GM21390 (cell line): ENCODE measurements around the gene ACY1.

ENCODE experiments used
- ATAC-seq: cut with Tn5 transposase; IDR thresholded peaks from one replicate; pipeline ENCODE4 v1.9.1; 2021; ENCODE audit not compliant: unreplicated experiment

ACY1 gene

DNA sequence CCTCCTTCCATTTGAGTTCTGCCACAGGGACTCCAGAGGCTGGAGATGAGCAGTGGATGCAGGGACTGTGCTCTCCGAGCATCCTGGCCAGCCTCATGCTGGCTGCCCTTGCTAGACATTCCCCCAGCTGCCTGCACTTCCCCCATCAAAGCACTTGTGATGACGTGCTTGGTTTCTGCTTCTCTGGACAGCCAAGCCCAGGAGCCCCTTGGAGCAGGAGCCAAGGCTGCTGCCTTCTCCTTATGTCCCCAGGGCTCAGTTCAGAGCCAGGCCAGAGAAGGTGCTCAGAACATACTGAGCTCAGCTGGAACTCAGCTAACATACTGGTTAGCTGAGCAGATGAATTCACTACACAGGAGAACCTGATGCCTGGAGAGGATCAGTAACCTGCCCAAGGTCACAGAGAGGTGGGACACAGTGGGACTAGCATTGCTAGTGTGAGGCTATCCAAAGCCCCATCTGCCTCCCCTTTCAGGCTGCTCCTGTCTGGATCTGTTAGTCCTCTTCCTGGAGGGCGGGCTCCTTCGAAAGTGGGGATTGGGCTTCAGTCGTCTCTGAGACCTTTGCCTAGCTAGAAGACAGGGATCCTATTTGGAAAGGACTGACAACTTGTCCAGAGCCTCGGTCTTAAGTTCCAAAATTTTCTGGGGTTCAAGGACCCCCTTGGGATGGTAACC lies 20.3 kb upstream of the ACY1 start:
- no peak for ATAC-seq

DNA sequence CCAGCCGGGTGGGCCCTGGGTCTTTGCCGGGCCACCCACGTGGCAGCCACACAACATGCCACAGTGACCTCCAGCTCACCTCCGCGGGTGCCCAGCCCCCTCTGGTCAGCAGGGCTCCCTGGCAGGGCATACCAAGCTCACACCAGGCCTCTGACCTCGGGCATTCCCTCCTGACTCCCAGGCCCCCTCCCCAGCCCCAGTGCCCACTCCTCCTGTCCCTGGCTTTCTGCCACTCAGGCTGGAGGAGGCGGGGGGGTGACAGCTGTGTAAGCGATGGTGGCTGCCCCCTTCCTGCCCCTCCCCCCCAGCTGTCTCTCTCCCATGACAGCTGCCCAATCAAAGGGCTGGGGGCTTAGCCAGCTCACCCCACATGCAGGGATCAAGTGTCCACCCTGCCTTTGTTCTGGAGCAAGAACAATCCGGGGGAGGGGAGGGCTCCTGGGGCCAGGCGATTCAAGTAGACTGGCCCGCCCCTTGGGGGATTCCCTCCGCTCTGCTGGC lies 19.3 kb upstream of the ACY1 start:
- no peak for ATAC-seq

DNA sequence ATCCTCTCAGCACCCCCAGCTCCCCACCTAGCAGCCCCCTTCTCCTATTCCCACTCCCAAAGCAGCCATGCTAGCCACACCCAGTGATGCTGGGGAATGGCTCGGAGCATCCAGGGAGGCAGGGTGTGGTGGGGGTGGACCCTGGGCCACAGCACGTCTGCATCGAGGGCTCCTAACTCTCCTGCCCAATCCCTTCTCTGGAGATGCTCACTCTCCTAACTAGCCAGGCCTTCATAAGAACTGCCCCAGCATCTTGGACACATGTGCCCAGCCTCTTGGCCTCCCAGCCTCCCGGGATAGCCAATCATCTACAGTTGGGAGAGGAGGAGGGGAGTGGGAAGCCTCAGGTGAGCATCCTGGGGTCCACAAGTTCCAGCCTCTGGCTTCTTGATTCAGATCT lies 18.8 kb upstream of the ACY1 start:
- ATAC-seq = no peak

DNA sequence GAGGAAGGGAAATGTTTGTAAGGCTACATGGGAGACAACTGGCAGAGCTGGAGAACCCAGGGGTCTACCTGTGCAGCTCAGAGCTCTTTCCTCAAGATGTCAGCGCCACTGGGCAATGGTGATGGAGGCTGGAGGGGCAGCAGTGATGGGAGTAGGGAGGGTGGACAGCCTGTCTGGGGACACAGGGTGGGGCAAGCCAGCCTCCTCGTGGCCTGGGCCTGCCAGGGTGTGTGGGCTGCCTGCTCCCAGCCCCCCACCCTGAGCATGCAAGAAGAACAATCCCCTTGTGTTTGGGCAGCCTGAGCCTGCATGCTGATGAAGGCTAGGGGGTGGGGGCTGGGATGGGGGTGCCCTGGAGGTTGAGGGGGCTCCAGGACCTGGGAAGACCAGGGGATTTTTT lies 17.3 kb upstream of the ACY1 start:
- no peak for ATAC-seq

DNA sequence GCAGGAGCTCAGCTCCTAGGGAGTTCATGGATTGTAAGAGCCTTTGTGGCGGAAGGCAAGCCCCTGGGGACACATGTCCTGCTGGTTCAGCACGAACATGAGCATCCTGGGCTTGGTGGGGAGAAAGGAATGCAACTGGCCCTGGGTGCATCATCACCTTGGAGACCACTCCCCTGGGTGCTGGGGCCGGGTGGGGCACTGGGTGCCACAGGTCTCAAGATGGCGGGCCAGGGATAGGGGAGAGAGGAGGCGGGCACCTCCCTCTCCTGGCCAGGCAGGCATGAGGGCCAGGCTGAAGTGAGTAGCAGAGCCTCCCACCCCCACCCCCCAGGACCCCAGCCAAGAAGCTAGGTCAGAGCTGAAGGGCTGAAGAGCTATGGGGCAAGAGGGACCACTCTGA lies 16.8 kb upstream of the ACY1 start:
- ATAC-seq = no peak

DNA sequence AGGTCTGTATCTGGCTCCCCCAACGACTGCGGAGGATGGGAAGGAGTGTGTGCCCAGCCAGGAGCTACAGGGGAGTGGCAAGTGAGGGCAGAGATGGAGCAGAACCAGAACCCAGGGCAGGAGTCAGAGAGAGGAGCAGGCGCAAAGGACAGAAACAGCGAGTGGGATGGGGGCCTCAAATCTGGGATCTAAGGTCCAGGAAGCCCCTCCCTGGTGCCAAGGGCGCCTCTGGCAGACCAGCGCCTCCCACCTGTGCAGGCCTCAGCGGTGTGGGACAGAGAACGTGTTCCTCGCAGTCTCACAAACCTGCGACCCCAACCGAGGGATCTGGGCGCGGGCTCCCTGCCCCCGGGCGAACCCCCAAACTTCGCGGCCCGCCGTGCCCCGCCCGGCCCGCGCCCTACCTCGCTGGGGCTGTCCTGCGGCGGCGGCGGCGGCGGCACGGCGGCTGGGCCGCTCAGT lies 16.4 kb upstream of the ACY1 start:
- ATAC-seq = peak; percentile 48

DNA sequence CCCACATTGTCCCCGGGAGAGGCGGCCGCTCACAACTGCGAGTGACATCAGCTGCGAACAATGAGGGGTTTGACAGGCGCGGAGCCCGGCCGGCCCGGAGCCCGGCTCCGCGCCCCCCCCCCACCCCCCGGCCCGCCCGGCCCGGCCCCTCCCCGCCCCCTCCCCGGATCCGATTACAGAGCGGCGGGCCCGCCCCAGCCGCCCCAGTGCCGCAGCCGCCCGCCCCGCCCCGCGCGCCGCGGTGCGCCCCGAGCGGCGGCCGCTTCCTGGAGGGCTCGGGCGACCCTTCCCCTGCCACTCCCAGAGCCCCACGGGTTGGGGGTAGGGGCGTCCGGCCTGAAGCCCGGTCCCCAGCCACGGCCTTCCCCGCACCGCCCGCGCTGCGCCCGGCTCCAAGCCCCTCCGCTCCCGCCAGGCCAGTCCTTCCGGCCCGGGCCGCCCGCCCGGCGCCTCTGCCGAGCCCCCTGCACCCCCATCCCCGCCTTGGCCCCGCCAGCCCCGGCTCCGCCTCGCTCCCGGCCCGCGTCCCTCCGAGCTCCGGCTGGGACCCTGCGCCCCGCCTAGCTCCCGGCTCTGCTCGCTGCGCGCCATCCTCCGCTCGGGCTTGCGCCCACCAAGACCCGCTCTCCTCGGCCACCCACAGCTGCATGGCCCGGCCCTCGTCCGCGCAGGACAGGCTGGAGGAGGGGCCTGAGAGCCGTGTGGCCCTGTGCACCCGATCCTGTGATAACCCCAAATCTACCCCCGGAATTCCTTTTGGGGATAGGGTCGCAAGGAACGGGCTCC lies 15.8 kb upstream of the ACY1 start, which contains the start of gene PCBP4:
TSS of gene PCBP4 (minus strand) at position 71 of the 786 bp plus-strand sequence. CDS start 6,214 bp downstream, outside the sequence.
- ATAC-seq = peak; percentile 63

DNA sequence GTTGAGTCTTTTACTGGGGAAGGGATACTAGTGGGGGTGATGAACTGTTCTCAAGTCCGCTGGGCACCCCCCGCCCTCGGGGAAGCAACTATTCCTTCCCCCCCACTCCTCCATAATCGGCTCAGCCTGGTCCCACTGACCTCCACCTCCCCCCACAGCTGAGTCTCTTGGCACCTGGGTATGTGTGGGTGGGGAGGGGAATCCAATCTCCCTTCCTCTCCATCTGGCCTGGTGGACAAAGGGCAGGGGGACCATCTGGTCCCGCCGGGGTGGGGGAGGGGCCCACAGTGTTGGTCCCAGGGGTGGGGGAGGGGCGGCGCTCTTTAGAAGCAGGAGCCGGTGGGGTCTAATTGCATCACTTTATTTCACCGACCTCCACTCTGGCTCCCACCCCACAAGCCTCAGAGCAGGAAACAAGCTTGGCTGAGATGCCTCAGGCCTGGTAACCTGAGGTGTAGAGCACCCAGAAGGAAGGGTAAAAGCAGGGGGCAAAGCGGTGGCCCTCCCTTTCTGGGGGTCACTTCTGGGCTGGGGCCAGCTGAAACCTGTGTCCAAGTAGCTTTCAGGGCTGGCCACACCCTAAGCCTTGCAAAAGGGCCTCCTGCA lies 15.1 kb upstream of the ACY1 start:
- no peak for ATAC-seq

DNA sequence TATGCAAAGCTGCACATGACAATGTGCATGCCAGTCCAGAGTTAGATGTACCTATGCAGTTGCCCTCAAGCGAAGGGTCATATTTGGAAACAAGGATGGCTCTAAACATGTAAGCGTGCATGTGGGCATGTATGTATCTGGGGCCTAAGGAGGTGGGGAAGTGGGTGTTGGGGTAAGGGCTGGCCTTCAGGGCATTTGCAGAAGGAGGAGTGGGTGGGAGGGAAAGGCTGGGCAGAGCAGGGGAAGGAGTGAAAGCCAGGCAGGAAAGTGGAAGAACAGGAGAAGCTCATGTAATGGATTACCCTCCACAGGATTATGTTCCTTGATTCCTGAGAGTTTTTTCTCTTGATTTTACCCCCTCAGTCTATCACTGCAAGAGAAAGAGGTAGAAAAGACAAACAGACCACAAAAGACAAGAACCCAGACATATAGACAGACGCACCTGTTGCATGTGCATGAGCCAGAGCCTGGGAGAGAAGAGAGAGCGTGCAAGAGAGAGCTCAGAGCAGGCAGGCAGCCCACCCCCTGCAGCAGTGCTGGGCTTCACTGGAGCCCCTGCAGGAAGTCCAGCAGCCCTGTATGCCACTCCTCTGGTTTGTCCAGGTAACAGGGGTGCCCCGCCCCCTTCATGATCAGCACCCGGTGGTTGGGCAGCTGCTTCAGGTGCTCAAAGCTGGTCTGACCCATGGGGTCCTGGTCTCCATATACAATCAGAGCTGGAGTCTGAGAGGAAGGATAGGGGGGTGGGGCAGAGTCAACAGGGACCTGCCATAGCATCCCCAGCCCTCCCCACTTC lies 14.3 kb upstream of the ACY1 start:
- no peak for ATAC-seq

DNA sequence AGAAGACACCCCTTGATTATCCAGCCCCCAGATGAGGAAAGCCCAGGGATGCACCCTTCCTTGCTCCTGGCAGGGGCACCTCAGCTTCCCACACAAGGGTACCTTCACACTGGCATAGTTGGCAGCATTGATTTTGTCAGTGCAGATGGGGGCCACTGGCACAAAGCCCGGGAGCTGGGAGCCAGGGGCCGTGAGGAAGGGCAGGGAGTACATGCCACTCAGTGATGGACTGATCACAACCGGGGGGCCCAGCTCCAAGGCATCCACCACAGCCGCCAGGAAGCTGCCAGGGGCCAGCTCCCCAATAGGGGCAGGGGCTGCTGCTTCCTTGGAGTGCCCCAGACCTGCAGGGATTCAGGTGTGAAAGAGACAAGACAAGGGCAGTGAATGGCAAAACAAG lies 13.5 kb upstream of the ACY1 start:
- ATAC-seq = no peak

DNA sequence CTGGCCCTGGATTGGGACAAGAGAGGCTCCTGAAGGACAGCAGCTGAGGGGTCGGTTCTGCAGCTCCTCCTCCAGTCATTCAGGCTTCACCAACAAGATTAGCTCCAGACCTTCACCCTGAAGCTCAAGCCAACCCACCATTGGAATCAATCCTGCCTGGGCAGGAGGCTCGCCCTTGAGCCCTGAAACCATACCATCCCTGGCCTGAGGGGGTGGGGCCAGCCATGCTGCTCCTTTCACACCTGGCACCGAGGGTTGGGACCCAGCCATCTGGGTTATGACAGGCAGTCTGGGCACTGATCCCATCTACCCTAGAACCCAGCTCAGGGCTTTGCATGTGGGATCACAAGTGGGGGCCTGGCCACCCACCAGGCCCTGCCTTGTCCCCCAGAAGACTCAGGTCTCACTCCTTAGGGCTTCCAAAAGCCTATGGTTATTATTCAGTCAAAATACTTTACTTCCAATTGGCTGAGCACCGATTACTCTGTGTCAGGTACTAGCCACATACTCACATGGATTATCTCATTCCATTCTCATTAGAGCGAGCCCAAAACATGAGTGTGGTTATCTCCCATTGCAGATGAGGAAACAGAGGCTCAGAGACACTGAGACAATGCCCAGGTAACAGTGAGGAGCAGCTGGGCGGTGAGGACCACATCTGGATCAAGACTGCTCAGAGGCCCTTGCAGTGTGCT lies 12.6 kb upstream of the ACY1 start:
- no peak for ATAC-seq

DNA sequence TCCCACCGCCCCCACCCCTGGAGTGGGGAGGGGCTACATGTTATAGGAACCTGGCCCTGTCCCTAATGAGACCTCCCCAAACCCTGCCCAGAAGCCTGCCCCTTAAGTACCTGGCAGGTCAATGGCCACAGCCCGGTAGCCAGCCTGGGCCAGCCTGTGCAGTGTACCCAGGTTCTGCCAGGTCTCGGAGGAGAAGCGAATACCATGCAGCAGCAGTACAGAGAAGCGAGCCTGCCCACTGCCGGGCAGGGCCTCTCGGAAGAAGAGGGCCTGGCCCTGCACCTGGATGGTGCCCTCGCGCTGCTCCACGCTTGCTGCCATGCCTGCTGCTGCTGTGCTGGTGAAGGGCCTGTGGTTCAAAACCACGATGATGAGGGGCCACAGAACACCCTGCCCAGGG lies 12.0 kb upstream of the ACY1 start:
- ATAC-seq = no peak

DNA sequence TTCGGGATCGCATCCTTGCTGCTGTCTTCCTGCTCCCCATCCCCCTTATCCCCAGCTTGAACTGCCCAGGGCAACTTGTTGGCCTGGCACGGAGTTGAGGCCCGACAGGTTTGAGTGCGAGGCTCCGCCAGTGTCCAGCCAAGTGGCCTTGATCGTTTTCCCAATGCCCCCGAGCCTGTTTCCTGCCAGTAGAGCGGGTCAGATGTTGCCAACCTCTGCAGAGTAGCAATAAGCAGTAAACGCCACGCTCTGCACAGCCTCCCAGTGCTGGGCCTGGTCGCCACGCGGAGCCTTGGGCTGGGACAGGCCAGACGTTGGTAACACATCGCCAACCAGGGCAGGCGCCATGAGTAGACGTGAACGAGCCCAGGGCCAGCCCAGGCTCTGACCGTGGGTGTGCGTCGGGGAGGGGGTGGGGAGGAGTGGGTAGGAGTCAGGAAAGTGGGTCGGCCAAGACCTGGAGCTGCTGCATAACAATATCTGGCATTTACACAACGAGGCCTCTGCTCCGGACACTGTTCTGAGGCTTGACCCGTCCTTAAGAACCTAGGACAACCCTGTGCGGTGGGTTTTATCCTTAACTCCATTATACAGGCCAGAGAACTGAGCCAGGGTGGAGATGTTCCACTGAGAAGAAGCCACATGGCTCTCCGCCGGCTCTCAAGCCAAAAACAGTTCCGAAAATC lies 8.9 kb upstream of the ACY1 start:
- peak; percentile 5 for ATAC-seq

DNA sequence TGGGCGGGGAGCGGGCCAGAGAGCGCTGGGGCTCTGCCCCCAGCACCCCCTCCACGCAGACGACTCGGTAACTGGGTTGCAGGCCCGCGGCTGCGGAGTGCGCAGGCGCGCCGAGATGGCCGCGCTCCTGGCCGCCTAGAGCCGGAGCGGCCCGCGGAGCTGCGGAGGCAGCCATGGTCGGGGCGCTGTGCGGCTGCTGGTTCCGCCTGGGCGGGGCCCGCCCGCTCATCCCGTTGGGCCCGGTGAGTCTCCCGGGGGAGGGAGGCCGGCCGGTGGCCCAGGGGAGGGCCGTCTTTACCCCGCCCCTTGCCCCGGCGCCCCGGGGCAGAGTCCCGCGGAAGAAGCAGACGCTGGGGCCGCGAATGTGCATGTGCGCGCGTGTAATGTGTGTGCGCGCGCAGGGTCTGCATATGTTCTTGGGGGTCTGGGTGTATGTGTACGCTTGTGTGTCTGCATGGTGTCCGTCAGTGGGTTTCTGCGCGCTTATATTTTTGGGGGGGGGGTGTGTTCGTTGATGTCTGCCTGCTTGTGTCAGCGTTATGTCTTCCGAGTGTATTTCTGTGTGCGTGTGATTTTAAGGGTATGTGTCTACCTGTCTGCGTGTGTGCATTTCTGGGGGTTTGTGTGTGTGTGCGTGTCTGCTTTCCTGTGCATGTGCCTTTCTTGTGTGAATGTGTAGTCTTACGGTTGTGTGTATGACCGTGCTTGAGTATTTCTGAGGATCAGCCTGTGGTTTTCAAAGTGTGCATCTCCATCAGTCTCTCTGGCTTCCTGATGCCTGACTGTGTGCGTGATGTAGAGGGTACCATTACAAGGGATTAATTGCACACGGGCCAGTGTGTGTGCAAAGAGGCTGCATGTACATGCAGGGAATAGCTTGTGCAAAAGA lies 8.1 kb upstream of the ACY1 start, which contains the start of gene ABHD14A:
TSS of gene ABHD14A (plus strand) at position 102 of the 889 bp plus-strand sequence. CDS start at position 174, 72 bp downstream.
- ATAC-seq = peak; percentile 59

DNA sequence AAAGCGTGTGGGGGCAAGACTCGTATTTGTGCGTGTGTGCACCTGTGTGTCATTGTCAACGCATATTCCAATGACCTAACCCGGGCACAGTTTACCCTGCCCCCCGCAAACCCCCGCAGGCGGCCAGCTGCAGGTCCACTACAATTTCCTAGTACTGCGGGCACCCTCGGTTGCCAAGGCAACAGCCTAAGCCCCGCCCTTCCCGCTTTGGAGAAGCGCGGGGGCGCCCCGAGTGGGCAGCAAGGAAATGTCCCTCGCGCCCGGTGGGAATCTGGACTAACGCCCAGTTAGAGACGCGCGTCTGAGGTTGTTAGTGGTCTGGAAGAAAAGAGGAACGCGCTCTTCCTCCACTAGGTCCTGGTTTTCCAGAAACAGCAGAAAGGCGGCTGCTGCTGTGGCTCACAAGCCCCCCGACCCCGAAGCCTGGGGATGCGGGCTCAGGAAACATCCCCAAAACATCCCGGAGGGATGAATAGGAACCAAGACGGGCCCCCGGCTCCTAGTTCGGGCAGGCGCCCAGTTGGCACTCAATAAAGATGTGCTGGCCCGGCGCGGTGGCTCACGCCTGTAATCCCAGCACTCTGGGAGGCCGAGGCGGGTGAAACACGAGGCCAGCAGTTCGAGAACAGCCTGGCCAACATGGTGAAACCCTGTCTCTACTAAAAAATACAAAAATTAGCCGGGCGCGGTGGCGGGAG lies 7.3 kb upstream of the ACY1 start:
- ATAC-seq = no peak

DNA sequence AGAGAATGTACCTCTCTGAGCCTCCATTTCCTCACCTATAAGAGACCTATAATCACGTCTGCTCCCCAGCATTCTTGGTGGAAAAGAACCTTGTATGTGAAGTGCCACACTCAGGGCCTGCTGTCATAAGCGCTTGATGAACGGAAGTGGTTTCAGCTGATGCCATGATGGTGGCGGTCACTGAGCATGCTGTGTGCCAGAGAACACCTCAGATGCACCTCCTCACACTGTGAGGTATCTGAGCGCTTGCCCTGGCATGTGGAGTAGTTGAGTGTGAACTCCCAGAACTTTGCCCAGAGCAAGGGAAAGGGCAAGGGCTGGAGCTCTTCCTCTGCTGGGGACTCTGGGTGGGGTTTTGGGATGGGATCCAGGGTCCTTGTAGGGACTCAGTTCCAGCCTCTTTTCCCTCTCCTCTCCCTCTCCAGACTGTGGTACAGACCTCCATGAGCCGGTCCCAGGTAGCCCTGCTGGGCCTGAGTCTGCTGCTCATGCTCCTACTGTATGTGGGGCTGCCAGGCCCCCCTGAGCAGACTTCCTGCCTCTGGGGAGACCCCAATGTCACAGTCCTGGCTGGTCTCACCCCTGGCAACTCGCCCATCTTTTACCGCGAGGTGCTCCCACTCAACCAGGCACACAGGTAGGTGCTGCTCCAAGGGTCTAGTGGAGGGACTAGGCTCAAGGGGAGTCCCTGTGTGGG lies 5.7 kb upstream of the ACY1 start:
- no peak for ATAC-seq

DNA sequence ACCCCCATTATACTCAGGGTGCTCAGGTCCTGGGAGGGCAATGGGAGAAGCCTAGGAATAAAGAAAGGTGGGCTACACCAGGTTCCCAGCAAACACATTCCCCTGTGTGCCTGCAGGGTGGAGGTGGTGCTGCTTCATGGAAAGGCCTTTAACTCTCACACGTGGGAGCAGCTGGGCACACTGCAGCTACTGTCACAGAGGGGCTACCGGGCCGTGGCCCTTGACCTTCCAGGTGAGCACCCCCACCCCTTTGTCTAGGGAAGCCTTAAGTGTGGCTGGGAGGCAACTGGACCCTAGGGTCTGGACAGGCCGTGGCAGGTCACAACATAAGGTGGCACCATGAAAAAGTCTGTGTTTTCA lies 5.2 kb upstream of the ACY1 start:
- no peak for ATAC-seq

DNA sequence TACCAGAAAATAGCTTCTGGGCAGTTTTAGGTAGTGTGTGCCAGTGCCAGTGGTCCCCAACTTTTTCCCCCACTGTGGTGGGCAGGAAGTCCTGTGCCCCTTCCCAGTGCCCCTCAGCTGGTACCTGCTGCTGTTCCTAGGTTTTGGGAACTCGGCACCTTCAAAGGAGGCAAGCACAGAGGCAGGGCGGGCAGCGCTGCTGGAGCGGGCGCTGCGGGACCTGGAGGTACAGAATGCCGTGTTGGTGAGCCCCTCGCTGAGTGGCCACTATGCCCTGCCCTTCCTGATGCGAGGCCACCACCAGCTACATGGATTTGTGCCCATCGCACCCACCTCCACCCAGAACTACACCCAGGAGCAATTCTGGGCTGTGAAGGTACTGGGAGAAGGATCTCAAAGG lies 3.1 kb upstream of the ACY1 start:
- no peak for ATAC-seq
